Mucosa of descending colon (tissue), 3 donors: ENCODE results near the gene GOLGA6A. TPM values are rescaled to one million over a fixed set of nuclear protein-coding genes. Genes with fewer than 3 reads are reported as not detected.

Experiments
- ATAC-seq: fragments of 200-7000 bp; cut with Tn5 transposase; one replicate; pipeline ENCODE4 v1.9.1; 2020; ENCODE audit warnings: mild to moderate bottlenecking, moderate library complexity
- DNase-seq, 3 donors: peaks; one replicate each; pipeline ENCODE4 v3.0.0-alpha.2; 2020
- H3K36me3 ChIP-seq: fragments of 200-600 bp; one replicate; pipeline ENCODE4 v1.8.0; 2021; ENCODE audit warnings: low read depth, mild to moderate bottlenecking
- H3K4me1 ChIP-seq: fragments of 200-600 bp; one replicate; pipeline ENCODE4 v1.8.0; 2021; ENCODE audit warnings: low read depth, mild to moderate bottlenecking
- H3K4me3 ChIP-seq: fragments of 200-600 bp; one replicate; pipeline ENCODE4 v1.8.0; 2021; ENCODE audit warnings: mild to moderate bottlenecking
- H3K9me3 ChIP-seq: fragments of 200-600 bp; one replicate; pipeline ENCODE4 v1.8.0; 2021; ENCODE audit warnings: mild to moderate bottlenecking
- CTCF ChIP-seq: fragments of 200-600 bp; IDR thresholded peaks from one replicate; pipeline ENCODE4 v1.8.0; 2022; ENCODE audit warnings: antibody characterized with exemption, mild to moderate bottlenecking
- intact Hi-C, 2 donors: fragments of 100-400 bp; cut with DNase I in 1 of 2; cut with micrococcal nuclease in 1 of 2; formaldehyde crosslinking; loops; one replicate each; pipeline versions ENCODE4 v1.11.0 to v1.11.1; 2022; cut with DNase I, micrococcal nuclease
- total RNA-seq, 3 donors: library from RNA; stranded (reverse); fragmentation: NEBNext Ultra II Directional in 2 of 3; extraction: Animal tissue kit (Norgen Biotek cat#: 25700) in 2 of 3; gene quantifications; one replicate each; pipeline versions ENCODE4 v1.2.1 to v1.2.4, GENCODE V29; 2021 to 2023
- donor health status: DM: no; HTN: no; CAD: no; lungs with moderate emphysema.
- donor health status: DM: no; HTN: no; CAD: no.
- donor health status: DM: no; HTN: yes; CAD: no.

Gene GOLGA6A
- total RNA-seq, 3 donors from 2014 or later: not detected

GRCh38 chr15:74050556-74051234 is 31.7 kb downstream of the GOLGA6A start:
- Histone ChIP-seq H3K36me3 (no peaks in the 10 kb centered on the region), H3K4me1 (no peaks in the 10 kb centered on the region), H3K4me3 (no peak overlapping the region), H3K9me3 (no peaks in the 10 kb centered on the region)
- no peak for TF ChIP-seq CTCF
- intact Hi-C loops: no loop called here
- ATAC-seq (no peak), DNase-seq (no peak)

DNA sequence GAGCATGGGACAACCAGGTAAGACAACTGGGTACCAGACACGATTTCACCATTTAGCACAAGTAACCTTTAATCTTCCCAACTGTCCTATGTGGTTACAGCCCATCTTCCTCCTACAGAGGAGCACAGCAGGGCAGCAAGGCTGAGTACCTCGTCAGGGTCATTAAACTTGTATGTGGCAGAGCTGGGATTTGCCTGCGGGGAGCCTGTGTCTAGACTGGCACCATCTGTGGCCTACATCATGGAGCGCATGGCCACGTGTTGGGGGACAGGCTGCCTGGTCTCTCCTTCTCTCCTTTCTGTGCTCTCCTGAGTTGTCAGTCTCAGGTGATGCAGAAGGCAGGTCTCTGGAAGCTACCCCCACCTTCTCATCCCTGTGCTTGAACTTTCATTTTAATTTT is 32.2 kb downstream of the GOLGA6A start:
- no peaks in the 10 kb centered on the region for H3K36me3 ChIP-seq
- ATAC-seq (no peak), DNase-seq (no peak)
- intact Hi-C loops: no loop called here
- no peak for TF ChIP-seq CTCF
- H3K9me3 ChIP-seq: no peaks in the 10 kb centered on the region
- no peak overlapping the region for H3K4me3 ChIP-seq
- no peaks in the 10 kb centered on the region for H3K4me1 ChIP-seq

DNA sequence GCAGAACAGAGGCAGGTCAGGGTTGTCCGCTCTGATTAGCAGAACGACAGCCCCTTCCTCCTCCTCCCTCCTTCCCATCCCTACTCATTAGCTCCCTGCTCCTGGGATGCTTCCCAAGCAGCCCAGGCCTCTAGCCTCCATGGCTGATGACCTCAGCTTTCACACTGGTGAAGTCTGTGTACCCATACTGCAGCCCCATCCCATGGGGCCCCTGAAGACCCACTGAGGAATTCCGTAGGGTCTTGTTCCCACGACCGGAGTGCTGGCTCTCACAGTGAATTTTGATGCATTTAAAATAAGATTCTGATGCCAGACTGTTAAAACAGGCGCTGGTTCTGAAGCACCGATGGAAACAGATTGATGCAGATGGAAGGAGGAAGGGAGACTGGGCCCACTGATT is 36.1 kb downstream of the GOLGA6A start:
- no peaks in the 10 kb centered on the region for H3K9me3 ChIP-seq
- no peaks in the 10 kb centered on the region for H3K36me3 ChIP-seq
- H3K4me3 ChIP-seq: no peak overlapping the region
- no peak for TF ChIP-seq CTCF
- no peak for DNase-seq
- no peaks in the 10 kb centered on the region for H3K4me1 ChIP-seq
- intact Hi-C loops: no loop called here
- ATAC-seq: no peak

GRCh38 chr15:74045636-74046274 is 36.6 kb downstream of the GOLGA6A start:
- ATAC-seq (no peak), DNase-seq (no peak)
- intact Hi-C loops: no loop called here
- Histone ChIP-seq H3K9me3 (no peaks in the 10 kb centered on the region), H3K4me1 (peaks cover 2% of the 10 kb centered on the region), H3K4me3 (no peak overlapping the region), H3K36me3 (no peaks in the 10 kb centered on the region)
- TF ChIP-seq CTCF: no peak

DNA sequence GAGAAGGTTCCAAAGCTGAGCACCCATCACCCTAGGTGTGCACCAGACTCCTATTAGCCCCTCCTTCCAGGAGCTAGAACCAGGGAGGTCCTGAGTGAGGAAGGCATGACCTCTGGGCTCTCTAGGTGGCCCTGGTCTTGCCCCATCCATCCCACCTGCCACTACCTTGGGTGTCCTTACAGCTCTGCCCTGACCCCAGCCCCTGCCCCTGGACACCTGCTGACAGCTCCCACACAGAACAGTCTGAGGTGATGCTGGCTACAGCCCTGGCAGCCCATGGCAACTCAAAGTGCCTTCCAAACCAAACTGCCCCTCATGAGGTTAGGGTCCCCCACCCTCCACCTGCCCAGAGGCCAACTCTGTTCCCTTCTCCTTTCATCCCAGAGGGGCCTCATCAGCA is 37.2 kb downstream of the GOLGA6A start:
- intact Hi-C loops: no loop called here
- Histone ChIP-seq H3K36me3 (no peaks in the 10 kb centered on the region), H3K4me1 (peaks cover 2% of the 10 kb centered on the region), H3K9me3 (no peaks in the 10 kb centered on the region), H3K4me3 (no peak overlapping the region)
- no peak for TF ChIP-seq CTCF
- no peak for ATAC-seq
- no peak for DNase-seq
